PC-9 (cell line): ENCODE results near the gene URB2.

Source experiments
- CTCF ChIP-seq: fragments of 200-600 bp; sonication (generic); conservative IDR thresholded peaks from 2 replicates; pipeline ENCODE4 v1.6.1; 2017; ENCODE audit warnings: mixed run types, antibody characterized with exemption, mild to moderate bottlenecking, moderate library complexity
- EZH2 ChIP-seq: fragments of 200-600 bp; sonication (generic); IDR thresholded peaks from 2 replicates; pipeline ENCODE4 v1.8.0; 2017; ENCODE audit warnings: antibody characterized with exemption, low read depth

DNA sequence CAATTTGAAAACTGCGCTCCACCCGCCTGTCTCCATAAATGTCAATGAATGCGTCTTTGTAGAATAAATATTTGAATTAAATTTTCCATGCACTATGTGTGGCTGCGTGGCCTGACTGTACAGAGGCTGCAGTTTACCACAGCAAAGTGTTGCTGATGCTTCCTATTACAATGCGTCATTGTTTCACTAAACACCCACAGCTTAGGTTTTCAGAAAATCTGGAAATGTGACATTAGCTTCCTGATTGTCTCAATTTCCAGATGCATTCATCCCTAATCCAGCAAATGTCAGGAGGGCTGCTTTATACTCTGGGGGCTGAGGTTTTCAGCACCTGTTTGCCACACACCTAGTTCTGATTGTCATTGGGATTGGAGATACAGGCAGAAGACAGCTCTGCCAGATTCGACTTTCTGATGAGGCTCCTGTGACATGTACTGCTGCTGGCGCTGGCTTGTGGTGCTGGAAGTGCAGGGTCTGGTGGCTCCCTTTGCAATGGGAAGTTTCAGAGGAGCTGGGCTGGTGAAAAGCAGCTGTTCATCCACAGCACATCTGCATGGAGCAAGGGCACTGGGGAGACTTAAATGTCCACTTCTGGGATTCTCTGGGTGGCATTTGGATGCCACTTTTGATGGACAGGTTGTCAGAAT lies 40.0 kb downstream of the URB2 start:
- TF ChIP-seq CTCF (no peak), EZH2 (no peak)
